PFSK-1 (cell line): ENCODE data around the gene MORN1.

Experiments used
- FOXP2 ChIP-seq: optimal IDR thresholded peaks from 2 replicates; pipeline ENCODE3; 2011; ENCODE audit warnings: borderline replicate concordance, control low read depth, inconsistent platforms; ENCODE audit not compliant: insufficient read depth; ENCODE audit errors: extremely low read length, extremely low read depth
- POLR2AphosphoS5 ChIP-seq: IDR thresholded peaks from 2 replicates; pipeline ENCODE4 v1.6.1; 2012; ENCODE audit warnings: low read depth, mild to moderate bottlenecking, control low read depth, low read length, moderate library complexity
- REST ChIP-seq, 2 experiments: IDR thresholded peaks; 2 replicates each; pipeline versions ENCODE4 v1.6.1 to v1.8.0; 2011 to 2012; ENCODE audit warnings: low read depth in 2 of 2, low read length in 2 of 2, control low read depth in 1 of 2, inconsistent platforms in 1 of 2, mild to moderate bottlenecking in 1 of 2, moderate library complexity in 1 of 2; ENCODE audit not compliant: insufficient read depth in 1 of 2
- SIN3A ChIP-seq: IDR thresholded peaks from 2 replicates; pipeline ENCODE4 v1.6.1; 2012; ENCODE audit warnings: mild to moderate bottlenecking, low read length, moderate library complexity, borderline replicate concordance; ENCODE audit not compliant: insufficient read depth
- TAF1 ChIP-seq: IDR thresholded peaks from 2 replicates; pipeline ENCODE4 v1.6.1; 2012; ENCODE audit warnings: low read length, control low read depth, borderline replicate concordance; ENCODE audit not compliant: insufficient read depth

The MORN1 gene

GRCh38 chr1:2341706-2342383 is 49.5 kb downstream of the MORN1 start:
- TF ChIP-seq TAF1 (no peak), REST (IDR thresholded peaks at IDR 0.05; ENCODE audit: insufficient read depth in 1 of 2, low read depth in 2 of 2, low read length in 2 of 2) (no peak), POLR2AphosphoS5 (no peak), SIN3A (no peak), FOXP2 (no peak)

GRCh38 chr1:2340918-2341254 is 50.5 kb downstream of the MORN1 start:
- TF ChIP-seq REST (IDR thresholded peaks at IDR 0.05; ENCODE audit: insufficient read depth in 1 of 2, low read depth in 2 of 2, low read length in 2 of 2) (no peak), POLR2AphosphoS5 (no peak), FOXP2 (no peak), SIN3A (no peak), TAF1 (no peak)

GRCh38 chr1:2340086-2340917 is 51.1 kb downstream of the MORN1 start:
- no peak for TF ChIP-seq POLR2AphosphoS5
- no peak for TF ChIP-seq SIN3A
- no peak for TF ChIP-seq FOXP2
- TF ChIP-seq TAF1, result no peak
- no peak for TF ChIP-seq REST (IDR thresholded peaks at IDR 0.05; ENCODE audit: insufficient read depth in 1 of 2, low read depth in 2 of 2, low read length in 2 of 2)

GRCh38 chr1:2339206-2340085 is 51.9 kb downstream of the MORN1 start:
- no peak for TF ChIP-seq REST (IDR thresholded peaks at IDR 0.05; ENCODE audit: insufficient read depth in 1 of 2, low read depth in 2 of 2, low read length in 2 of 2)
- TF ChIP-seq FOXP2, result no peak
- TF ChIP-seq SIN3A, result no peak
- TF ChIP-seq POLR2AphosphoS5, result no peak
- TF ChIP-seq TAF1, result no peak
